T-helper 1 cell (primary cell): Measurements from ENCODE around the gene ZNF76.
A peak's percentile ranks its signal among the peaks of the same experiment; 100 is the strongest.

ENCODE experiments used
- DNase-seq, 5 donors: peaks; one replicate each; pipeline ENCODE4 v3.0.0-alpha.2; 2012 to 2020
- total RNA-seq, 4 donors: gene quantifications; one replicate each; lab custom pipeline; 2026; lab: John Stamatoyannopoulos, UW

The ZNF76 gene
- total RNA-seq = 39.0 to 58.1 (median 50.1) reads per million in 4 donors

DNA sequence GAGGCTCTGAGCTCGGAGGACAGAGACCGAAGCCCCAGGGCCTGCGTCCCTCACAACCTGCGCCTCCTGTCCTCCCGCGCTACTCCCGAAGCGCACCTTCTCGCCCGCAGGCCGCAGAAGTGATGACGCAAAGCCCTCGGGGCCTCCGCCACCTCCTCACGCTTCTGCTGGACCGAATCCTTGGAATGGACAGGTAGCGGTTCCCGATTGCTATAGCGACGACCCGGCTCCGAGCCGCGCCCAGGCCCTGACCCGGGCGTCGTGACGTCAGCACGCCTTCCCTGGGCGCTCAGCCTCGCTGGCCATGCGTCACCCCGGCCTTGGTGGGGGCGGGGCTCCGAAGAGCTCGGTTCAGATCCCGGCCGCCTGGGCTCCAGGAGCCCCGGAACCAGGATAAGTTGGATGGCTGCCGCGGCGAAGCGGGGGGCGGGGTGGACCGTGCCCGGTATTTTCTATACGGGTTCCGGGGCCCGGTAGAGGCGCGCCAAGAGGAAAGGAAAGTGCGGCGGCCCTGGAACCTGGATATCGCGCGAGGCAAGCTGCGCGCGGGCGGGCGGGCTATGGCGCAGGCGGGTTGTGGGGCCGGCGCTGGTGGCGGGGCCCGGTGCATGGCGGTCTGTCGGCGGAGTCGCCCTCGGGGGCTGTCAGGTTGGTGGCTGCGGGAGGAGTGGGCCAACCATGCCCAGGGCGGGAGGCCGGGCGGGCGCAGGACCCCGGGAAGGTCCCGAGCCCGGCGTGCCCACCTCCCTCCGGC, at the start of gene ZNF76:
ZNF76 (plus strand) TSS at position 542 of the 754 bp plus-strand sequence. CDS start 21,417 bp downstream, outside the sequence.
- peak; percentile 86 to 96 (median 88) for DNase-seq

DNA sequence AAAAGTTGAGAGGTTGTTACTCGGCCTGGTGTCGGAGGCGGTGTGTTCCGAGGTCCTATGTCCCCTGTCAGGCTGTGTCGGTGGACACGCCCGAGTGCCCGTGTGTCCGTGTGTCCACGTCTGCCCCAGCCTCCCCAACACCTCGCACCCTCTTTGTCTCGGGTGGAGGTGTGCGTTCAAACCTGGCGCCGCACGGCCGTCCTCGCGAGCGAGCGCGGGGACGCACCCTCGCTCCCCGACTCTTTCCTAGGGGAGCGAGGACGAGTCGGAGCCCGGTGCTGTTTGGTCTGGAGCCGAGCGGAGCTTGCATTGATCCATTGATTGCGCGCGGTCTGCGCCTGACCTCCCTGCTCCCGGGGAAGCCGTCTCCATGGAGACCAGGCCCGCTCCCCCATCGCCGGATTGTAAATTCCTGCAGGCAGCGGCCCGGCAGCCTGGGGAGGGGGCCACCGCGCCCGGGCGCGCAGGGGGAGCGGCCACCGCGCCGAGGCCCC, 46.2 kb upstream of the ZNF76 start:
- DNase-seq = no peak

DNA sequence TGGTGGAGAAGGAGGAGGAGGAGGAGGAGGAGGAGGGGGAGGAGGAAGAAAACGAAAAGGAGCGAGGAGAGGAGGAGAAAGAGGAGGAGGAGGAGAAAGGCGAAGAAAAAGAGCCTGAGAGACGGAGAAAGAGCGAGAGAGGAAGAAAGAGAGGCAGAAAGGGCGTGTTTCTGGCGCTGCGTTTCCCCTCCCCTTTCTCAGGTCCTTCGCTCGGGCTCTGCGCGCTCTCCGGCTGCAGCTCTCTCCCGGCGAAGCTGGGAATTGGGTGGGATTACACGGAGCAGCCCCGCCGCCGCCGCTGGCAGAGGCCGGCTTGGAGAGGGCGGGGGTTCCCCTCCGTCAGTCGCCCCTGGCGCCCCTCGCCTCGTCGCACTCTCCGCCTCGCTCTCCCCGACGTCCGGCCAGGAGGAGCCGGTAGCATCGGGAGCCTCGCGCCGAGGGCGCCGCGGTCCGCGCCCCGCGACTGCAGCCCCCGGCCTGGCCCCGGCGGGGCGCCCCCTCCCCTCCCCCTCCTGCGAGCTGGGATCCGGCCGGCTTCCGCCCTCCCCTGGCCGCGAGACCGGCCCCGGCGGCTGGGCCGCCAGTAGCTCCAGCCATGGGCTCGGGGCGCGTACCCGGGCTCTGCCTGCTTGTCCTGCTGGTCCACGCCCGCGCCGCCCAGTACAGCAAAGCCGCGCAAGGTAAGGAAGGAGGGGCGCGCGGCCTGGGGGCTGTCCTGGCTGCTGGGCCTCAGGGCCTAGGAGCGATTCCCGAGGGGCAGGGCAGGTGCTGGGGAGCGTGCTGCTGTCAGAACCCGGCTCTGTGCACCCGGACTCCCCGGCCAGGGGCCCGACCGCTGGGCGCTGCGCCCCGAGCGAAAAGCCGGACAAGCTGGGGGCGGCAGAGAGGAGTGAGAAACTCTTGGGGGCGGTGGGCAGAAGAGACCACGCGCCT, 45.4 kb upstream of the ZNF76 start, which contains the start of gene SCUBE3:
SCUBE3 (plus strand) TSS at position 133 of the 933 bp plus-strand sequence; CDS start at position 596, 463 bp downstream.
- DNase-seq = peak in 1 of 5 donors; percentile 23

DNA sequence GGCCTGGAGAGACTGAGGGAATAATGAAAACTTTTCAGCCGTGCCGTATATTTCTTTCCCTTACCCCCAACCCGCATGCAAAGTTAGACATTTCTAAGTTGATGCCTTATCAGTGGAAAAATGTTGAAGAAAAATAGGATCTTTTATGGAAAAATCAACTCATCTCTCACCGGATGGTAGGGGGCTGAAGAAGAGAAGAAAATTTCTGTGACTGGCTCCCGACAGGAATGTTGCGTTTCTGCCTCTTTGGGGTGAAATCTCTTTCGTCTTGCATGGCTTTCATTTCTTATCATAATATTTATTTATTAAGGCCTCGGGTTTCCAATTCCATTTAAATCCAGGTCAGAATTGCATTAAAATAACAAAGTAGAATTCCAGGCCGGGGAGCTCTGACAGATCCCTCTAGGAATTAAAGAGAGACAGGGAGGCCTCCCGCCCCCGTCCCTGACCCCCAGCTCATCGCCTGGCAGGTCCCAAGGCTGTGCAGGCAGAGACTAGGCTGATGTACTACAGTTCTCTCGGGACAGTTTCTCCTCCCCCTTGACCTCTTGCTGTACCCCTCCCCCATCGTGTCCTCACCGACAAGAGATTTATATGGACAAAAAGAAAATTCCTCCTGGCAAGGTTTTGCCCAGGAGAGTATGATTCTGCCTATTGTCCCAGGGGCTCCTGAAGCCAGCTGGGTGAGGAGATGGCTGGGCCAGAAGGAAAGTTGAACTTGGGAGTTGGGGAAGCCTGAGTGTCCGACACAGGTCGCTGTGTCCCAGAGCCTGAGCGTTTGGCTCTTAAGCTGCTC, 44.5 kb upstream of the ZNF76 start:
- DNase-seq = no peak

DNA sequence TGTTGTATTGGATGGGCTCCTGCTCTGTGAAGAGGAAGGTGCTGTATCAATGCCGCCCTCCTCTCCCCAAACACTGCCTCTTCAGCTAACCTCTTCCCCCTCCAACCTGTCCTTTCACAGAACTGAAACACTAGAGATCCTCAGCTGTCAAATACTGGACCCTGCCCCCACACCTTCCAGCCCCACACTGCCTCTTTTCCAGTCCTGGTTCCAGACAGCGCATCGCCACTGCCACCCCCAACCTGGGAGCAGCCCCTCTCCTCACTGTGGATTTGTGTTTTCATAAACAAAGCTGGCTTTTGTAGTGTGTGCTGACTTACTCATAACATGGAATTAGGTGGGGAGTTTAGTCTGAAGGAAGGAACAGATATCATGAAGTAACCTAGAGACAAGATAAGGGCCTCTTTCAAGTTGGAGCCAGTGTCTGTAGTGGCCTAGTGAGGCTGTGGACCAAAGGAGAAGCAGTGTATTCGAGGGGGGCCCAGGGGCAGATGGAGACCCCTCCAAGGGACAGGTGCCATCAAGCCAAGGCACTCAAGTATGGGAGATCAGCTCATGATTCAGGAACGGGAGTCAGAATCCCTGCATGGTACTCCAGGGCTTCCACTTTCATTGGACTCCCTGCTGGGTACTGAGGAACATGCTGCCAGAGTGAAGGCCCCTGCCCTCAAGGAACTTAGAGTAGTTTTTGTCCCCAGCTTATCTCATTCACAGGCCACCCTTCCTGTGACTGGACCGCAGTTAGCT, 43.7 kb upstream of the ZNF76 start:
- DNase-seq = no peak

DNA sequence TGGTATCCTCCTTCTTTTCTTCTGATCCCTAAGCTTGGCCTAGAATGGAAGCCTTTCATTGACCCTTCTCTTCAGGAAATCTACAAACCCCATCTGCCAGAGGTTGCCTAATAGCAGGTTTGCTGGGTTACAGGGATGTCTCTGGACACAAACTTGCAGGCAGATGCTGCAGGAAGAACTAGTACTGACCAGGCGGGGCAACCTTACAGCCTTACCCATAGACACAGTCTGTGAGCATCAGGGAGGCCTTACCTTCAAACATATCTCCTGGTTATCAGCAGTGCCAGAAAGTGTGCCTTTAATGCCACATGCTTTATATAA, 43.2 kb upstream of the ZNF76 start:
- DNase-seq = no peak

DNA sequence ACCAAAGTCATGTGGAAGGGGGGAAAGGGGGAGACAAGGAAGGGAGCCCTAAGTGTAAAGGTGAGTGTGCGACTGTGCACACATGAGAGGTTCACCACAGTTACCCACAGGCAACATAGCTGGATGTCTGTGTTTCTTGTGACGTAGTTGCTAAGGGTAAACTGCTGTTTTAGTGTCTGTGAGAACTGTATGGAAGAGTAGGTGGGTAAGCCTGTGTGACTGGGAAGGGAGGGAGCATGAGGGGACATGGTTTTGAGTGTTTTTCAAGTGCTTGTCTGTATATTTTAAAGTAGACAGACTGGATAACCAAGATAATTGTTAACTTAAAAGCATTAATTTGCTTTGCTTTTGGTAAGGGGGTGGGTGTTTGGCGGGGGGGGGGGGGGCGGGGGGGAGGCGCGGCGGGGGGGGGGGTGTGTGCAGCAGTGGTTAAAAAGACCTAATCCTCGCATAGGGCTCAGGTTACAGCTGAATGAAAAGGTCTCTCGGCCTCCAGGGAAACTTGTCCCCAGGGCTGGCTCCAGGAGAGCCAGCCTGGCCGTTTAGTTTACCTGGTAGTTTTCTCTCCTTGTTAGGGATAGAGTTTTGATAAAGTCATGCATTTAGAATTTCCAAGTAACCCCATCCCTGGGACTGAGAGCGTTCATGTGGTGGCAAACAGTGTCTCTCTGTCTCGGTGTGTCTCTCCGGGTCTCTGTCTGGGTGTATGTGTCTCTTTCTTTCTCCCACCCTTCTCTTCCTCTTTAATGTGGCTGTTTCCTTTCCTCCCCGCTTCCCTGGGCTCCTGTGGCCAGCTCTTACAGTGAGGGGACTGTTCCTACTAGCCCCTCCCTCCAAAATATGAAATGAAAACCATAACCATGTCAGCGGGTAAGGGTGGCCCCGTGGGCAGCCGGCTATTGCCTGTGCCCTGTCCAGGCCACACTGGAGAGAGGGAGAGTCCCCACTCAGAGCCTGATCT, 42.4 kb upstream of the ZNF76 start:
- no peak for DNase-seq

DNA sequence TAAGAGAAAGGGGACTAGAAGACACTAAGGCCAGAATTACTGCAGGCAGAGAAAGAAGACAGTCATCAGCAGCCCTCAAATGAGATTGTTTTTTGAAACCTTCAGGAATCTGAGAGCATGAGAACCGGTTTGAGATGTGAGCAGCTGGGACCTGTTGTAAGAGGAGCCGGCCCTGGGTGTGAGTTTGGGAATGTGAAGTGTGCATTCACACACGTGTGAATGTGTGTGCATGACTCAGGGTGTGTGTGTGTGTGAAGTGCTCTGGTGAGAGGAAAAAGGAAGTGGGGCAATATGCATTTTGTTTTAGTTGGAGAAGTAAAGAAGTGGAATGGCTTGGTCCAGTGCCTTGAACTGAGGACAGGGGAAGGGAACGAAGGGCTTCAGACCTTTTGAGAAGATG, 41.5 kb upstream of the ZNF76 start:
- no peak for DNase-seq

DNA sequence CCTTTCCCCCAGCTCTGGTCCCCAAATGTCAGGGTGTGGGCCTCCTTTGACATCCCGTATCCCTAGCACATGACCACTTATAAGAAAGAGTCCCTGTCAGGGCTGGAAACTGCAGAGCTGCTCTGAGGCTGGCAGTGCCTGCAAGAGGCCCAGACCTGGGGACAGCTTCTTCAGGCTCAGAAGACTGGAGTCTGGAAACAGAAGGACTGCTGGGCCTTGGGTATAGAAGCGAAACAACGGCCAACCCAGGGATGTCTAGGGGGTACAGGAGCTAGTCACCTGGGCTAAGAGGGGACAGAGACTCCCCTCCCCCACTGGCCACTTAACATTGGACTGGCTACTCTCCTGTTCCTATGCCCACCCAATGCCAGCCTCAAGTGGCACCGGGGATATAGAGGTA, 41.1 kb upstream of the ZNF76 start:
- DNase-seq = no peak

DNA sequence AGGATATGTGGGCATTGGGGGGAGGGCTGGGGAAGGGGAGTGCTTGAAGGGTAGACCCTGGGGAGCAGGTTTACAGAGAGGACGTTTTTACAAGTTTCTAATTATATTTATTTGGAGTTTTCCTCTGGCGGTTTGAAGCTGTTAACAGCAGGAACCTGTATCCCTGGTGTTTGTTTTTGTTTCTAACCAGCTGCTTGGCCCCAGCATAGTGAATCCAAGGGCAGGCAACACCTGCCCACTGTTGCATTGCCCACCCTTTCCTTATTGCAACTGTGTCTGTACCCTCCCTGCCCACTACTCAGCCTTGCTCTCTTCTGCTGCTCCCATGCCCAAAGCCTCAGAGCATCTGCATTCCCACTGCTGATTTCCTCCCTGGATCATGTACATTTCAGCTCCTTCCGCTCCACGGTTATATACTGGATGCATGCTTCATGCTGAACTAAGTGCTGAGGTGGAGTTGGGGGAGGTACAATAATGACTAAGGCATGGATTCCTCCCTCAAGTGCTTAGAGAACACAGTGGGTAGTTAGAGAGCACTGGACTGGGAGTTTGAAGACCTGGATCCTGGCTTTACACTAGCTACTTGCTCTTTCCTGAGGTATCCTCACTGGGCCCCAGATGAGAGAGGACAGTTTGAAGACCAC, 39.7 kb upstream of the ZNF76 start:
- DNase-seq = no peak

DNA sequence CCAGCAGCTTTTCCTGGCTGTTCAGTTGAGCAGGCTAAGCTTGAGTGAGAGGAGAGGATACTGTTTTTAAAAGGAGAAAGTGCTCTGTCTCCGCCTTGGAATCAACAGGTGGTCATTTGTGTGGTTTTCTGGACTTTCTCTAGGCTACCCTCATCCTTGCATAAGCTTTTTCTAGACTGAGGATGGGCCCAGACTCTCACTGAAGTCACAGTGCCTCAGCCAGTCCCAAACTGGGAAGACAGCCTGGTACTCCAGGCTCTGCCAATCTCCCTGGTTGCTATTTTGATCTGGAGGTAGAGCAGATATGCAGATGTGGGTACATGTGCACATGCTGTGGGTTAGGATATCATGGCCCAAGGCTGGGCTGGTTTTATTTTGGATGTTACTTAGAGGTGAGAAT, 38.8 kb upstream of the ZNF76 start:
- DNase-seq = no peak

DNA sequence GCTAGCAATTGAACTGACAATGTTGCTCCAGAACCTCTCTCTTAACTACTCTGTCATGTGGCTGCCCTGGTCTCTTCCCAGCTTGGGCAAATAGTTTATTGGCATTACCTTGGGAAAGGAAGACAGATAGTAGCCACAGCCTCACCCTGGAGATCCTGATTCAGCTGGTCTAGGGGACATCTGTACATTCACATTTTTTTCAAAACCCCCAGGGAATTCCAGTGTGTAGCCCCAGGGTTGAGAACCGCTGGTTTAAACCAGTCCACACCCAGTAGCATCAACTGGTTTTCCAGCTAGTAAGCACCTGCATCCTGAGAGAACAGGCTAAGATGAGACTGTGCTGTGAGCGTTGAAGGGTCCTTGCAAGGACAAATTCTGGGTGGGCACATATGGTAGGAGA, 36.1 kb upstream of the ZNF76 start:
- DNase-seq = no peak

DNA sequence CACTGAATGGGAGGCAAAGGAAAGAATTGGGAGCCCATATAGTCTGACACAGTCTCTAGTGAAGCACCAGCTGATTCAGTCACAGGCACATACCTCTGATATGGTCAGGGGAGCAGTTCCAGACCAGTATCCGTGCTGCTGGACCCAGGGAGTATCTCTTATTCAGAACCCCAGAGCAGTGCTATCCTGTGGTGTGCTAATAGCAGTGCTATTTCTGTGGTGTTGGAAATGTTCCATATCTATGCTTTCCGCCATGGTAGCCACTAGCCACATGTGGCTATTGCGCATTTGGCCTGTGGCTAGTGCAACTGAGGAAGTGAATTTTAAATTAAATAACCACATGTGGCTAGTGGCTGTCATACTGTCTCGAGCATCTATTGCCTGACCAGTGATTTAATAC, 34.8 kb upstream of the ZNF76 start:
- no peak for DNase-seq

DNA sequence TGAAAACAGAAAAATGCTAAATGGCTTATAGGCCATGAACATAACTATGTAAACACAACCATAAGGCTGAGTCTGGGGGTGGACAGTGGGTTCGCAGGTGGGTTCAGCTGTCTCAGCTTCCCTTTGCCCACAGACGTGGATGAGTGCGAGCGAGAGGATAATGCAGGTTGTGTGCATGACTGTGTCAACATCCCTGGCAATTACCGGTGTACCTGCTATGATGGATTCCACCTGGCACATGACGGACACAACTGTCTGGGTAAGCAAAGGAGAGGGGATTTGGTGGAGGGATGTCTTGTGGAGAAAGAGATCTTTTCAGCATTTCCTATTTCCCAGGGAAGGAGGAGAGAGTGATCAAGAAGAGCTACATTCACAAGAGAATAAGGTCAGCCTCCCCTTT, 31.1 kb upstream of the ZNF76 start:
- no peak for DNase-seq

DNA sequence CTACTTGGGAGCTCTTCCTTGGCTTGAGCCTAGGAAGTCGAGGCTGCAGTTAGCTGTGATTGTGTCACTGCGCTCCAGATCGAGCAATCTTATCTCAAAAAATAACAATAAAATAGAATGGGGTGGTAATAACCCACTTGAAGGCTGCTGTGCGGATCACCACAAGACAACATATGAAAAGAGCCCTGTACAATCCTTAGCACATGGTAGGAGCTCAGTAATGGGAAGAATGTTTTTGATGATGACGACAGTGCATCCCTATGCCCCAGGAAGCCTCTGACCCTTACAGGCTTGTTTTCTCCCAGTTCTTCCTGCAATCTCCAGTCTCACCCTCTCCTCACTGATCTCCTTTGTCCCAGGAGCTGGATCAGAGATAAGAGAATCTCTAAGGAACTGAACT, 30.2 kb upstream of the ZNF76 start:
- DNase-seq = no peak

DNA sequence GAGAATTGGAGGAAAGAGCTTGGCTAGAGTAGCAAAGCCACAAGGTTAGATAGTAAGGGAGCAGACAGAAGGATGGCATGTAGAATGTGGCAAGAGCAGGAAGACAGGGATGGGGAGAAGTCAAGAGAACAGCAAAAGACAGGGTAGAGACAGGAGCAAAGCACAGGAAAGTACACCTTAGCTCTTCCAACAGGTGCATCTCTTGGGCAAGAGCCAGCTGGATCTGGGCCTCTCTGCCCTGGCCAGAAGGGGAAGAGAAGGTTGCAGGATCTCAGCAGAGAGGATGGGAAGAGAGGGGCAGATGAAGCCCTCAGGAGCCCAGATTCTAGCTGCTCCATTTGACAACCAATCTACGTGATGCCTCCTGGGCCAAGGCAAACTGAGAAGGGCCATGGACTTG, 29.0 kb upstream of the ZNF76 start:
- no peak for DNase-seq

DNA sequence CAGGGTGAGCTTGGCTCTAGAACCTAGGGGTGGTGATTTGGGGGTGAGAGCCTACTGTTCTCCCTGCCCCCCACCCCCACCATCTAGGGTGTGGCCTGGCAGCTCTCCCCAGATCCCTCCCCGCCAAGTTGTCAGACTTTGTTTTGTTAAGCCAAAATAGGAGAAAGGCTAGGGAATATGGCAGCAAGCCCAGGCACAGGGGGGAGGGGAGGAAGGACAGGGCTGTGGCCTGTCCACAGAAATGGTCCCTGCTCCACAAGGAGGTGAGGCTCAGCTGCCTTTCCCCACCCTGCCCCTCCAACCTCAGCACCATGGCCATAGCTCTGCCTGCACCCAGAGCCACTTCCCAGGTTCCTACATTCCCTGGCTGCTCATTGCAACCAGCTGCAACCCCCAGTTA, 28.6 kb upstream of the ZNF76 start:
- DNase-seq = no peak

DNA sequence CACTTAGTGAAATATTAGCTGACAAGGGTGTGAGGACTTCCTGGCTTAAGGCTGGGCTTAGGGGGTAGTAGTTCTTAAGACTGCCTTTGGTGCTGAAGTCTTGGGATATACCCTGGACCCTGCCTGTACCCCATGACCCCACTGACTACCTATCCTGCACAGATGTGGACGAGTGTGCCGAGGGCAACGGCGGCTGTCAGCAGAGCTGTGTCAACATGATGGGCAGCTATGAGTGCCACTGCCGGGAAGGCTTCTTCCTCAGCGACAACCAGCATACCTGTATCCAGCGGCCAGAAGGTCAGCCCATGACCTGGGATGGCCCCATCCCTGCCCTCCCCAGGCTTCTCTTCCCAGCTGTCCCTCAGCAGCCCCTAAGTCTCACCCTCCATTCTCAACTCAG, 28.0 kb upstream of the ZNF76 start:
- DNase-seq = no peak

DNA sequence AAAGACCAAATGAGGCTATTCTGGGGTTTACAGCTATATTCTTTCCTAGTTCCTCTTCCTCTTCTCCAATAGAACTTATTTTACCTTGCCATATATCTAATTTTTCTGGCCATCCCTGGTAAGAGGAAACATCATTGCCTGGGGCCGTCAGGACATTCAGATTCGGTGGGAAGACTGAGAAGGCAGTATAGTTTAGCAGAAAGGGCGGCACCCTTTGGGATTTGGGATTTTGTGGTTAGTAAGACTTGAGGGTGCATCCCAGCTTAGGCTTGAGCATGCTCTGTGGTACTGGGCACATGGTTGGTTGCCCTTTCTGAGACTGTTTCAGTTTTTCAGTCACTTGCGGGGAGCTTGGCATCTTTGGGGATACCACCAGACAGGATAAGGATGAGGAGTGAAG, 24.6 kb upstream of the ZNF76 start:
- DNase-seq = no peak

DNA sequence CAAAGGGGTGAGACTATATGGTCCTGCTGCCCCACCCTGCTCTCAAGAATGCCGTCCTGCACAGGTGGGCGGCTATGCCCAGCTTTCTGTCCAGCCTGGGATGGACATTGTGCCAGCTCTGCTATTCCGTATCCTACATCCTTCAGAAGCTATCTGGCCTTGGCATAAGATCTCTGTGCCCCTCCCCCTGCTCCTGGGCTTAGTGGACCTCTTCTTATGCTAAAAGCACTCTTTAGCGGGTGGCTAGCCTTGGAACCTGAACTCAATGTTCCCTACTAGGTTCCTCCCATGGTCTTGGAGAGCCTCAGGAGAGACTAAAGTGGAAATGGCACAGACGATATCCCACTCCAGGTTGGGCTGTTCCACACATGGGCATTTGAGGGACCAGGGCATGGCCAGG, 23.3 kb upstream of the ZNF76 start:
- no peak for DNase-seq
